Ascending aorta (tissue), 2 donors: ENCODE data around the gene CDHR5. TPM values are rescaled to one million over a fixed set of nuclear protein-coding genes. Genes with fewer than 3 reads are reported as not detected.

Source experiments
- DNase-seq, 2 donors: peaks; one replicate each; pipeline ENCODE4 v3.0.0-alpha.2; 2019; ENCODE audit warnings: low spot score in 2 of 2
- H3K27ac ChIP-seq, 2 donors: fragments of 200-600 bp; sonication (generic); one replicate each; pipeline ENCODE4 v1.5.1; 2016 to 2017; ENCODE audit warnings: mild to moderate bottlenecking in 1 of 2
- H3K27me3 ChIP-seq: fragments of 200-600 bp; sonication (generic); one replicate; pipeline ENCODE4 v1.5.1; 2017
- H3K36me3 ChIP-seq, 2 donors: fragments of 200-600 bp; sonication (generic); one replicate each; pipeline ENCODE4 v1.5.1; 2016
- H3K4me1 ChIP-seq, 2 donors: fragments of 200-600 bp; sonication (generic); one replicate each; pipeline ENCODE4 v1.5.1; 2016 to 2017; ENCODE audit warnings: mild to moderate bottlenecking in 1 of 2
- H3K4me3 ChIP-seq, 2 donors: fragments of 200-600 bp; sonication (generic); one replicate each; pipeline ENCODE4 v1.5.1; 2016 to 2017; ENCODE audit warnings: mild to moderate bottlenecking in 1 of 2
- H3K9me3 ChIP-seq, 2 donors: fragments of 200-600 bp; sonication (generic); one replicate each; pipeline ENCODE4 v1.5.1; 2016
- intact Hi-C: fragments of 100-400 bp; cut with DNase I; formaldehyde crosslinking; loops from one replicate; pipeline ENCODE4 v1.15.1; 2023
- total RNA-seq: library from RNA; depleted of rRNA; stranded (reverse); fragments of >200 nt; gene quantifications from one replicate; pipeline ENCODE4 v1.1.0, GENCODE V29; 2016
- TF ChIP-seq, protein P1 (sequence below), 3 experiments: fragments of 200-600 bp in 2 of 3; fragments of 450-650 bp in 1 of 3; sonication (generic) in 2 of 3; IDR thresholded peaks; one replicate each; pipeline ENCODE4 v1.5.1; 2016 to 2019; ENCODE audit warnings: antibody characterized with exemption in 3 of 3, mild to moderate bottlenecking in 1 of 3, moderate library complexity in 1 of 3

Gene CDHR5
- total RNA-seq, 1 donor from 2014 or later: 5.0 TPM

DNA sequence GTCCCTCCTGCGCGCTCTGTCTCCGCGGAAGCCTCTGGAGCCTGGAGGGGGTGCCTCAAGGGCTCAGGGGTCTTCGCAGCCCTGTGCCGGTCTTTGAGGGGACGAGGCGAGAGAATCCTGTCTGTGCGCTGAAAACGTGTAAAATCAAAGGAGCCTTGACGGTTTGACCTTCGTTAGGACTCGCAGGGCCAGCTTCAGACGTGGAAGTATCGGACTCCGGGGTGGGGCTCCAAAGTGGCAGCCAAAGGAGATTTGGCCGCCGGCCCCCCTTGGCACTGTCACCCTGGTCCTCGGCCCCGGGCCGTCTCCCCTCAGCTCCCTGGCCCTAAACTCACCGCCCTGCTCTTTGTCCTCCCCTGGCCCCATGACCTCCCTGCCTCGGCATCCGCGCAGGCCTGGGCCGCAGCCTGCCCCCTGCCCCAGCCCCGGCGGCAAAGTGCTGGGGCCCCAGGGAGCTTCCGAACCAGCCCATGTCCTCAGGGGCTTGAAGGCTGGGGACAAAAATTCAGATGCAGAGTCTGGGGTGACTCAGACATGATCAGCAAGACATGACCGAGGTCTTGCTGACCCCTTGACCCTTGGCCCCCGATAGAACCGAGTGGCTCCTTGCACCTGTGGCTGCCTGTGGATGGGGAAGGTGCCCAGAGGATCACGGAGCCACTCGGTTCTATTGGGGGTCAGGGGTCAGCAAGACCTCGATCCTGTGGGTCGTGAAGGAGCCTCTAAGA lies 55.4 kb downstream of the CDHR5 start:
- no peak for DNase-seq
- intact Hi-C loops: loop anchor here (2.0 kb wide), 2 partner anchors 35 to 177 kb away; partner anchors contain the start of genes HRAS and TALDO1
- Histone ChIP-seq H3K4me3 (peak overlapping the region; percentile 72 to 76), H3K9me3 (no peaks in the 10 kb centered on the region), H3K27ac (peak overlapping the region; percentile 70 to 89), H3K4me1 (peaks cover 4 to 11% of the 10 kb centered on the region in 2 donors), H3K27me3 (no peaks in the 10 kb centered on the region), H3K36me3 (no peaks in the 10 kb centered on the region)
- TF ChIP-seq, protein P1, sequence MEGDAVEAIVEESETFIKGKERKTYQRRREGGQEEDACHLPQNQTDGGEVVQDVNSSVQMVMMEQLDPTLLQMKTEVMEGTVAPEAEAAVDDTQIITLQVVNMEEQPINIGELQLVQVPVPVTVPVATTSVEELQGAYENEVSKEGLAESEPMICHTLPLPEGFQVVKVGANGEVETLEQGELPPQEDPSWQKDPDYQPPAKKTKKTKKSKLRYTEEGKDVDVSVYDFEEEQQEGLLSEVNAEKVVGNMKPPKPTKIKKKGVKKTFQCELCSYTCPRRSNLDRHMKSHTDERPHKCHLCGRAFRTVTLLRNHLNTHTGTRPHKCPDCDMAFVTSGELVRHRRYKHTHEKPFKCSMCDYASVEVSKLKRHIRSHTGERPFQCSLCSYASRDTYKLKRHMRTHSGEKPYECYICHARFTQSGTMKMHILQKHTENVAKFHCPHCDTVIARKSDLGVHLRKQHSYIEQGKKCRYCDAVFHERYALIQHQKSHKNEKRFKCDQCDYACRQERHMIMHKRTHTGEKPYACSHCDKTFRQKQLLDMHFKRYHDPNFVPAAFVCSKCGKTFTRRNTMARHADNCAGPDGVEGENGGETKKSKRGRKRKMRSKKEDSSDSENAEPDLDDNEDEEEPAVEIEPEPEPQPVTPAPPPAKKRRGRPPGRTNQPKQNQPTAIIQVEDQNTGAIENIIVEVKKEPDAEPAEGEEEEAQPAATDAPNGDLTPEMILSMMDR (IDR thresholded peaks at IDR 0.05): no peak

DNA sequence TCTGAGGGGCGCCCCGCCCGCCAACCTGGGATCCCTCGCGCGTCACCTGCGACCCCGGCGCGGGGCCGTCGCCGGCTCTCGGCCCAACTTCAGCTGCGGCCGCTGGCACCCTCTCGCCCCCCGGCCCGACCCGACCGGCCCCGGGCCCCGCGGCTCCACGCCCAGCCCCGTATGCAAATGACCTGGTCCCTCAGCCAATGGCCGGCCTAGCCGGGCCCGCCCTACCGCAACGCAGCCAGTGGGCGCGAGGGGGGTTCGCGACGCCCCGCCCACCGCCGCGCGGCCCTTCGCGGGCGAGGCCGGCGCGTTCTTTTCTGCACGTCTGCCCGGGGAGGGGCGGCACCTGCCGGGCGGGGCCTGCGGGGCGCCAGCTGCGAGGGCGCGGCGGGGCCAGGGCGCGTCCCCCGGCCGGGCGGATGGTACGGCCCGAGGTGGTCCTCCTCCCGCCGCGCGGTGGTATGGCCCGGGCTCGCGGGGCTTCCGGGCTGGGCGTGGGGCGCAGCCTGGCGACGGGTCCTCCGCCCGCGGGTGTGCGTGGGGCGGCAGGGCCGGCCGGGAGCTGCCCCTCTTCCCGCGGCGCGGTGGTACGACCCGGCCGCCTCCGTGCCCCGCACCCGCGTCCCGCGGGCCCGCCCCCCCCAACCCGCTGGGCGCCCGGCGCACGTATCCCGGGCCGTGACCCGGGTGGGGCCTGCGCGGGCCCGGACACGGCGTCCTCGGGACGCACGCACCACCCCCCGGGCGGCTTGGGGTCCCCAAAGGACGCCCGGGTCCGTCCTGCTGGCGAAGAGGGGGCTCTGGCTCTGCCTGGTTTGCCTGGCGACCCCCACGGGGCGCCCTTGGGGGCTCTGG lies 56.2 kb downstream of the CDHR5 start:
- Histone ChIP-seq H3K9me3 (no peaks in the 10 kb centered on the region), H3K4me1 (peaks cover 4 to 9% of the 10 kb centered on the region in 2 donors), H3K27ac (peak overlapping the region; percentile 77 to 89), H3K36me3 (no peaks in the 10 kb centered on the region), H3K27me3 (no peaks in the 10 kb centered on the region), H3K4me3 (peak overlapping the region; percentile 72 to 76)
- peak; percentile 83 to 97 for DNase-seq
- TF ChIP-seq, protein P1 (IDR thresholded peaks at IDR 0.05): no peak
- intact Hi-C loops: loop anchor here (1.0 to 2.0 kb wide), 4 partner anchors 8 to 178 kb away; partner anchors contain the start of genes HRAS, LMNTD2, PTDSS2 and RASSF7

DNA sequence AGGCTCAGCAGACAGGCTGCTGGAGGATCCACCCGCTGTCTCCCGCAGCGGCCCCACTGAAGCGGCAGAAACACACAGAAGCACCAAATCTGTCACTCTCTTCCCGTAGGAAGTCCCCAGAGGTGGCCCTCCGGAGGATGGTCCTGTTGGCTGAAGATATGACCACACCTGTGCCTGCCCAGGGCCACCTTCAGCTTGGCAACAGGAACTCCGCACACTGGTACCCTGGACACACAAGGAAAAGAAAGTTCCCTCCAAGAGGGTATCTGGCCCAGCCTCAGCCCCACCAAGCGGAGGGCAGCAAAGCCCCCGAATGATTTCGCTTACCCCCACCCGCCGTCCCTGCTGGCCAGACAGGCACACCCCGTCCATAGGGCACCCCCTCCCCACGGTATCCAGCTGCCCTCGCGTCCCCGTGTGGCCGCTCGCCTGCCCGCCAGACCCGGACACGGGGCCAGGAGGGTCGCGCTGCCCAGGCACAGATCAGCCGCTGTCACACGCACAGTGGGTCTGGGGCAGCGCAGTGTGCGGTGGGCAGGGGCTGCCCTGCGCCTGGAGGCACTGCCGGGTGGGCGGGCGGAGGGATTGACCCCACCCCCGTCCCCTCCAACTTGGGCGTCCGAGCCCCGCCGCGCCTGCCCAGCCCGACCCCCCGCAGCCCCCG lies 57.0 kb downstream of the CDHR5 start:
- H3K36me3 ChIP-seq: no peaks in the 10 kb centered on the region
- H3K27ac ChIP-seq: peak overlapping the region; percentile 77 to 89
- no peaks in the 10 kb centered on the region for H3K9me3 ChIP-seq
- no peak for DNase-seq
- intact Hi-C loops: loop anchor here (1.0 to 2.0 kb wide), 4 partner anchors 7 to 179 kb away; partner anchors contain the start of genes HRAS, LMNTD2, PTDSS2 and RASSF7
- TF ChIP-seq, protein P1 (IDR thresholded peaks at IDR 0.05): no peak
- H3K27me3 ChIP-seq: no peaks in the 10 kb centered on the region
- H3K4me3 ChIP-seq: peak overlapping the region; percentile 72 to 76
- H3K4me1 ChIP-seq: peaks cover 4 to 9% of the 10 kb centered on the region in 2 donors

DNA sequence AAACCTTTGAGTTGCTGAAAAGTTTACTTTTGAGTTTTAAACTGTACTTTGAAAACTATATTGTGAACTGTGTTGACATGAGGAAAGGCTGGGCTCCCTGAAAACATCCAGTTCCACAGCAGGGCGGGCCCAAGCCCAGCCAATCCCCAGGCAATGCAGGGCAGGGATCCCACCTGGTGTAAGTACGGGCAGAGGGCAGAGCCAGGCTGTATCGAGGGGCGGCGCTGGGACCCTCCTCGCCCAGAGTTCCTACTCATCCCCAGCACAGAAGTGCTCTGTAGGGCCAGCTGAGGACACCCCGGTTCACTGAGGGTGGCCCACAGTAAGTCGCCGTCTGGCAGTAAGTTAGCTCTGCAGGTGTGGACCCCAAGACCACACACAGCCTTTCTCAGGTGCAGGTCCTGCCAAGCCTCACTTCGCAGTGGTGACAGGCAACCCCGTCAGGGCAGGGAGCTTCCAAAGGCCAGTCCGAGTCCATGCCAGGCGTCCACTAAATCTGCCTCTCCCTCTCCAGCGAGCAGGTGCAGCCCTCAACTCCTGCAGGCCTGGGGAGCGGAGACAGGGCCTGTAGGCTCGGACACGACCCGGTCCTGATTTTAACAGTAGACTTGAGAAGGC lies 57.6 kb downstream of the CDHR5 start:
- intact Hi-C loops: no loop called here
- Histone ChIP-seq H3K9me3 (no peaks in the 10 kb centered on the region), H3K27me3 (no peaks in the 10 kb centered on the region), H3K27ac (peak overlapping the region; percentile 77 to 89), H3K36me3 (no peaks in the 10 kb centered on the region), H3K4me3 (peak overlapping the region in 1 of 2 donors; percentile 76), H3K4me1 (peaks cover 4 to 9% of the 10 kb centered on the region in 2 donors)
- TF ChIP-seq, protein P1 (IDR thresholded peaks at IDR 0.05): no peak
- DNase-seq: no peak

Other genes starting within 250 kb of the CDHR5 start
- not detected for gene PKP3, start 230.7 kb downstream of the CDHR5 start, total RNA-seq
- 121 TPM for gene SIGIRR, start 210.0 kb downstream of the CDHR5 start, total RNA-seq
- 4.0 TPM for gene ANO9, start 182.9 kb downstream of the CDHR5 start, total RNA-seq
- 185 TPM for gene PTDSS2, start 174.7 kb downstream of the CDHR5 start, total RNA-seq
- 649 TPM for gene RNH1, start 117.7 kb downstream of the CDHR5 start, total RNA-seq
- gene HRAS, start 89.4 kb downstream of the CDHR5 start, total RNA-seq: 21.6 TPM
- gene LRRC56, start 87.4 kb downstream of the CDHR5 start, total RNA-seq: not detected
- 1.1 TPM for gene LMNTD2, start 64.2 kb downstream of the CDHR5 start, total RNA-seq
- gene RASSF7, start 64.0 kb downstream of the CDHR5 start, total RNA-seq: 3.5 TPM
- gene PHRF1, start 48.5 kb downstream of the CDHR5 start, total RNA-seq: 25.4 TPM
- 44.6 TPM for gene IRF7, start 9.0 kb downstream of the CDHR5 start, total RNA-seq
- gene SCT, start 2.2 kb upstream of the CDHR5 start, total RNA-seq: not detected
- gene DRD4, start 12.3 kb upstream of the CDHR5 start, total RNA-seq: not detected
- gene DEAF1, start 70.3 kb upstream of the CDHR5 start, total RNA-seq: 60.5 TPM
- 1.3 TPM for gene TMEM80, start 70.9 kb upstream of the CDHR5 start, total RNA-seq
- 76.7 TPM for gene EPS8L2, start 81.3 kb upstream of the CDHR5 start, total RNA-seq
- gene TALDO1, start 122.5 kb upstream of the CDHR5 start, total RNA-seq: 245 TPM
- gene GATD1, start 152.5 kb upstream of the CDHR5 start, total RNA-seq: 12.2 TPM
- gene CEND1, start 165.1 kb upstream of the CDHR5 start, total RNA-seq: not detected
- gene SLC25A22, start 173.3 kb upstream of the CDHR5 start, total RNA-seq: 5.6 TPM
- 7.1 TPM for gene PIDD1, start 180.3 kb upstream of the CDHR5 start, total RNA-seq
- gene RPLP2, start 185.0 kb upstream of the CDHR5 start, total RNA-seq: 897 TPM
- gene PNPLA2, start 194.0 kb upstream of the CDHR5 start, total RNA-seq: 214 TPM
- gene CRACR2B, start 203.0 kb upstream of the CDHR5 start, total RNA-seq: 20.5 TPM
- 898 TPM for gene CD151, start 208.0 kb upstream of the CDHR5 start, total RNA-seq
- gene POLR2L, start 217.6 kb upstream of the CDHR5 start, total RNA-seq: 141 TPM
- gene TSPAN4, start 217.9 kb upstream of the CDHR5 start, total RNA-seq: 252 TPM